ENCODE results near the gene PGP.
A peak's percentile ranks its signal among the peaks of the same experiment; 100 is the strongest.

PGP gene

GRCh38 chr16:2194852-2195321 lies 19.8 kb downstream of the PGP start:
- no peaks in the 10 kb centered on the region for H3K9me3 ChIP-seq (ENCODE audit: control insufficient read depth, low read depth, low read length)
- H3K4me1 ChIP-seq (ENCODE audit: control insufficient read depth, low read depth, low read length), result peaks cover 2% of the 10 kb centered on the region
- H3K27me3 ChIP-seq (ENCODE audit: control insufficient read depth, insufficient read depth, low read length), result peaks cover 41% of the 10 kb centered on the region
- no peak overlapping the region for H3K9ac ChIP-seq (ENCODE audit: low read length)
- no peaks in the 10 kb centered on the region for H3K36me3 ChIP-seq (ENCODE audit: control insufficient read depth, low read depth, low read length)
- H3K27ac ChIP-seq (ENCODE audit: low read length), result no peak overlapping the region
- peak overlapping the region; percentile 58 for H3K4me3 ChIP-seq (ENCODE audit: low read length)

GRCh38 chr16:2194166-2194834 lies 20.3 kb downstream of the PGP start:
- Histone ChIP-seq H3K9me3 (ENCODE audit: control insufficient read depth, low read depth, low read length) (no peaks in the 10 kb centered on the region), H3K27ac (ENCODE audit: low read length) (no peak overlapping the region), H3K4me1 (ENCODE audit: control insufficient read depth, low read depth, low read length) (peaks cover 2% of the 10 kb centered on the region), H3K36me3 (ENCODE audit: control insufficient read depth, low read depth, low read length) (no peaks in the 10 kb centered on the region), H3K9ac (ENCODE audit: low read length) (no peak overlapping the region), H3K4me3 (ENCODE audit: low read length) (no peak overlapping the region), H3K27me3 (ENCODE audit: control insufficient read depth, insufficient read depth, low read length) (peaks cover 35% of the 10 kb centered on the region)

GRCh38 chr16:2191446-2191706 lies 23.3 kb downstream of the PGP start:
- no peak overlapping the region for H3K27ac ChIP-seq (ENCODE audit: low read length)
- no peak overlapping the region for H3K9ac ChIP-seq (ENCODE audit: low read length)
- no peak overlapping the region for H3K4me3 ChIP-seq (ENCODE audit: low read length)

GRCh38 chr16:2190659-2191445 lies 23.8 kb downstream of the PGP start:
- peaks cover 10% of the 10 kb centered on the region for H3K27me3 ChIP-seq (ENCODE audit: control insufficient read depth, insufficient read depth, low read length)
- H3K27ac ChIP-seq (ENCODE audit: low read length), result no peak overlapping the region
- H3K9me3 ChIP-seq (ENCODE audit: control insufficient read depth, low read depth, low read length), result no peaks in the 10 kb centered on the region
- H3K36me3 ChIP-seq (ENCODE audit: control insufficient read depth, low read depth, low read length), result no peaks in the 10 kb centered on the region
- H3K4me3 ChIP-seq (ENCODE audit: low read length), result no peak overlapping the region
- H3K9ac ChIP-seq (ENCODE audit: low read length), result no peak overlapping the region
- peaks cover 2% of the 10 kb centered on the region for H3K4me1 ChIP-seq (ENCODE audit: control insufficient read depth, low read depth, low read length)

More at GRCh38 chr16:2191446-2191706, 23.3 kb downstream of the PGP start:
- Histone ChIP-seq H3K9me3 (ENCODE audit: control insufficient read depth, low read depth, low read length) (no peaks in the 10 kb centered on the region), H3K4me1 (ENCODE audit: control insufficient read depth, low read depth, low read length) (peaks cover 2% of the 10 kb centered on the region), H3K36me3 (ENCODE audit: control insufficient read depth, low read depth, low read length) (no peaks in the 10 kb centered on the region), H3K27me3 (ENCODE audit: control insufficient read depth, insufficient read depth, low read length) (peaks cover 10% of the 10 kb centered on the region)

GRCh38 chr16:2190002-2190658 lies 24.5 kb downstream of the PGP start:
- Histone ChIP-seq H3K4me1 (ENCODE audit: control insufficient read depth, low read depth, low read length) (no peaks in the 10 kb centered on the region), H3K27ac (ENCODE audit: low read length) (no peak overlapping the region), H3K9me3 (ENCODE audit: control insufficient read depth, low read depth, low read length) (no peaks in the 10 kb centered on the region), H3K36me3 (ENCODE audit: control insufficient read depth, low read depth, low read length) (no peaks in the 10 kb centered on the region), H3K9ac (ENCODE audit: low read length) (no peak overlapping the region), H3K4me3 (ENCODE audit: low read length) (no peak overlapping the region), H3K27me3 (ENCODE audit: control insufficient read depth, insufficient read depth, low read length) (peaks cover 3% of the 10 kb centered on the region)

- H3K36me3 ChIP-seq (ENCODE audit: control insufficient read depth, low read depth, low read length), result no peaks in the 10 kb centered on the region
- H3K4me3 ChIP-seq (ENCODE audit: low read length), result no peak overlapping the region
- H3K27ac ChIP-seq (ENCODE audit: low read length), result no peak overlapping the region
- no peaks in the 10 kb centered on the region for H3K9me3 ChIP-seq (ENCODE audit: control insufficient read depth, low read depth, low read length)
- no peaks in the 10 kb centered on the region for H3K27me3 ChIP-seq (ENCODE audit: control insufficient read depth, insufficient read depth, low read length)
- no peak overlapping the region for H3K9ac ChIP-seq (ENCODE audit: low read length)
- H3K4me1 ChIP-seq (ENCODE audit: control insufficient read depth, low read depth, low read length), result no peaks in the 10 kb centered on the region
Observed at GRCh38 chr16:2189252-2189893, 25.3 kb downstream of the PGP start.

GRCh38 chr16:2188395-2188794 lies 26.2 kb downstream of the PGP start:
- no peaks in the 10 kb centered on the region for H3K9me3 ChIP-seq (ENCODE audit: control insufficient read depth, low read depth, low read length)
- H3K4me1 ChIP-seq (ENCODE audit: control insufficient read depth, low read depth, low read length), result no peaks in the 10 kb centered on the region
- no peak overlapping the region for H3K27ac ChIP-seq (ENCODE audit: low read length)
- no peaks in the 10 kb centered on the region for H3K27me3 ChIP-seq (ENCODE audit: control insufficient read depth, insufficient read depth, low read length)
- no peak overlapping the region for H3K4me3 ChIP-seq (ENCODE audit: low read length)
- H3K36me3 ChIP-seq (ENCODE audit: control insufficient read depth, low read depth, low read length), result no peaks in the 10 kb centered on the region
- H3K9ac ChIP-seq (ENCODE audit: low read length), result no peak overlapping the region

GRCh38 chr16:2187212-2187611 lies 27.4 kb downstream of the PGP start:
- Histone ChIP-seq H3K27ac (ENCODE audit: low read length) (no peak overlapping the region), H3K4me3 (ENCODE audit: low read length) (no peak overlapping the region), H3K9ac (ENCODE audit: low read length) (no peak overlapping the region), H3K9me3 (ENCODE audit: control insufficient read depth, low read depth, low read length) (no peaks in the 10 kb centered on the region), H3K36me3 (ENCODE audit: control insufficient read depth, low read depth, low read length) (no peaks in the 10 kb centered on the region), H3K27me3 (ENCODE audit: control insufficient read depth, insufficient read depth, low read length) (no peaks in the 10 kb centered on the region), H3K4me1 (ENCODE audit: control insufficient read depth, low read depth, low read length) (no peaks in the 10 kb centered on the region)

- no peak overlapping the region for H3K9ac ChIP-seq (ENCODE audit: low read length)
- H3K36me3 ChIP-seq (ENCODE audit: control insufficient read depth, low read depth, low read length), result no peaks in the 10 kb centered on the region
- no peaks in the 10 kb centered on the region for H3K27me3 ChIP-seq (ENCODE audit: control insufficient read depth, insufficient read depth, low read length)
- H3K9me3 ChIP-seq (ENCODE audit: control insufficient read depth, low read depth, low read length), result no peaks in the 10 kb centered on the region
- H3K4me3 ChIP-seq (ENCODE audit: low read length), result no peak overlapping the region
- no peak overlapping the region for H3K27ac ChIP-seq (ENCODE audit: low read length)
- H3K4me1 ChIP-seq (ENCODE audit: control insufficient read depth, low read depth, low read length), result no peaks in the 10 kb centered on the region
Observed at GRCh38 chr16:2186505-2186904, 28.1 kb downstream of the PGP start.

GRCh38 chr16:2186064-2186463 lies 28.6 kb downstream of the PGP start:
- Histone ChIP-seq H3K4me3 (ENCODE audit: low read length) (no peak overlapping the region), H3K4me1 (ENCODE audit: control insufficient read depth, low read depth, low read length) (no peaks in the 10 kb centered on the region), H3K36me3 (ENCODE audit: control insufficient read depth, low read depth, low read length) (no peaks in the 10 kb centered on the region), H3K9ac (ENCODE audit: low read length) (no peak overlapping the region), H3K9me3 (ENCODE audit: control insufficient read depth, low read depth, low read length) (no peaks in the 10 kb centered on the region), H3K27ac (ENCODE audit: low read length) (no peak overlapping the region), H3K27me3 (ENCODE audit: control insufficient read depth, insufficient read depth, low read length) (no peaks in the 10 kb centered on the region)

- no peaks in the 10 kb centered on the region for H3K36me3 ChIP-seq (ENCODE audit: control insufficient read depth, low read depth, low read length)
Observed at GRCh38 chr16:2184962-2185361, 29.7 kb downstream of the PGP start.

More at GRCh38 chr16:2184962-2185361, 29.7 kb downstream of the PGP start:
- Histone ChIP-seq H3K4me3 (ENCODE audit: low read length) (no peak overlapping the region), H3K4me1 (ENCODE audit: control insufficient read depth, low read depth, low read length) (no peaks in the 10 kb centered on the region), H3K9ac (ENCODE audit: low read length) (no peak overlapping the region), H3K9me3 (ENCODE audit: control insufficient read depth, low read depth, low read length) (no peaks in the 10 kb centered on the region), H3K27ac (ENCODE audit: low read length) (no peak overlapping the region), H3K27me3 (ENCODE audit: control insufficient read depth, insufficient read depth, low read length) (no peaks in the 10 kb centered on the region)
